PC-3 (cell line): ENCODE results near the gene DNAH7.

ENCODE experiments used
- EZH2 ChIP-seq: fragments of 300-600 bp; sonication (generic); IDR thresholded peaks from one replicate; pipeline ENCODE4 v1.6.1; 2017; ENCODE audit warnings: antibody characterized with exemption, mild to moderate bottlenecking, low read length; ENCODE audit not compliant: unreplicated experiment
- TF ChIP-seq, protein P1 (sequence below): fragments of 300-600 bp; sonication (generic); conservative IDR thresholded peaks from 2 replicates; pipeline ENCODE4 v1.5.1; 2017; ENCODE audit warnings: antibody characterized with exemption, low read depth, mild to moderate bottlenecking, low read length

DNA sequence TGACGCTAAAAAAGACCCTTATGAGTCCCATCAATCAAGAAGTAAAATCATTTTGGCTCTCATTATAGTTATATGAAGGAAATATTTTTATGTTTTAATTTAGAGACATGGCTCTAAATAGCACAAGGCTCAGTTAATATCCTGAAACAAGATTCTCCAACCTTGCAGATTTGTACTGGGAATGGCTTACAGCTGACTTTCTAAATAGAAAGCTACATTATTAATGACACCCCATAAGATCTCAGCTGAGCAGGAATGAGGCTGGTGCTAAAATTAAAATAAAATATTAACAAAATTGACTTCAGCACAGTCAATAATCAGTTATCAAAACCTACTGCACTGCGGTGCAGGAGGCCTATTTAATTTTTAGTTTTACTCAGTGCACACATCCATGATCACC is 274.8 kb downstream of the DNAH7 start:
- TF ChIP-seq, protein P1, sequence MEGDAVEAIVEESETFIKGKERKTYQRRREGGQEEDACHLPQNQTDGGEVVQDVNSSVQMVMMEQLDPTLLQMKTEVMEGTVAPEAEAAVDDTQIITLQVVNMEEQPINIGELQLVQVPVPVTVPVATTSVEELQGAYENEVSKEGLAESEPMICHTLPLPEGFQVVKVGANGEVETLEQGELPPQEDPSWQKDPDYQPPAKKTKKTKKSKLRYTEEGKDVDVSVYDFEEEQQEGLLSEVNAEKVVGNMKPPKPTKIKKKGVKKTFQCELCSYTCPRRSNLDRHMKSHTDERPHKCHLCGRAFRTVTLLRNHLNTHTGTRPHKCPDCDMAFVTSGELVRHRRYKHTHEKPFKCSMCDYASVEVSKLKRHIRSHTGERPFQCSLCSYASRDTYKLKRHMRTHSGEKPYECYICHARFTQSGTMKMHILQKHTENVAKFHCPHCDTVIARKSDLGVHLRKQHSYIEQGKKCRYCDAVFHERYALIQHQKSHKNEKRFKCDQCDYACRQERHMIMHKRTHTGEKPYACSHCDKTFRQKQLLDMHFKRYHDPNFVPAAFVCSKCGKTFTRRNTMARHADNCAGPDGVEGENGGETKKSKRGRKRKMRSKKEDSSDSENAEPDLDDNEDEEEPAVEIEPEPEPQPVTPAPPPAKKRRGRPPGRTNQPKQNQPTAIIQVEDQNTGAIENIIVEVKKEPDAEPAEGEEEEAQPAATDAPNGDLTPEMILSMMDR, result no peak
- TF ChIP-seq EZH2, result no peak
